Heart left ventricle (tissue), 16 donors: ENCODE measurements around the gene VAX1. TPM values are rescaled to one million over a fixed set of nuclear protein-coding genes. Genes with fewer than 3 reads are reported as not detected.

Experiments
- ATAC-seq, 4 donors: fragments of 200-7000 bp; cut with Tn5 transposase; one replicate each; pipeline ENCODE4 v1.9.1; 2020 to 2022; ENCODE audit warnings: moderate library complexity in 4 of 4, mild to moderate bottlenecking in 3 of 4, moderate number of reproducible peaks in 1 of 4
- DNase-seq, 5 donors: peaks; one replicate each; pipeline ENCODE4 v3.0.0-alpha.2; 2020
- H3K27ac ChIP-seq, 12 donors: fragments of 200-600 bp; sonication (generic) in 4 of 12; one replicate each; pipeline versions ENCODE4 v1.5.0 to v1.8.0; 2016 to 2022; ENCODE audit warnings: mild to moderate bottlenecking in 2 of 12
- H3K27me3 ChIP-seq, 9 donors: fragments of 200-600 bp; sonication (generic) in 2 of 9; one replicate each; pipeline versions ENCODE4 v1.5.1 to v1.8.0; 2016 to 2022; ENCODE audit warnings: mild to moderate bottlenecking in 3 of 9
- H3K36me3 ChIP-seq, 9 donors: fragments of 200-600 bp; sonication (generic) in 2 of 9; one replicate each; pipeline versions ENCODE4 v1.5.0 to v1.8.0; 2018 to 2022; ENCODE audit warnings: mild to moderate bottlenecking in 2 of 9
- H3K4me1 ChIP-seq, 12 donors: fragments of 200-600 bp; sonication (generic) in 4 of 12; one replicate each; pipeline versions ENCODE4 v1.5.0 to v1.8.0; 2016 to 2022; ENCODE audit warnings: mild to moderate bottlenecking in 3 of 12
- H3K4me3 ChIP-seq, 12 donors: fragments of 200-600 bp; sonication (generic) in 4 of 12; one replicate each; pipeline versions ENCODE4 v1.5.0 to v1.8.0; 2017 to 2022; ENCODE audit warnings: mild to moderate bottlenecking in 9 of 12, moderate library complexity in 4 of 12
- H3K9me3 ChIP-seq, 12 donors: fragments of 200-600 bp; sonication (generic) in 4 of 12; one replicate each; pipeline versions ENCODE4 v1.5.0 to v1.8.0; 2016 to 2022; ENCODE audit warnings: mild to moderate bottlenecking in 1 of 12
- CTCF ChIP-seq, 12 donors: fragments of 200-600 bp; sonication (generic) in 4 of 12; IDR thresholded peaks; one replicate each; pipeline versions ENCODE4 v1.5.0 to v1.8.0; 2018 to 2022; ENCODE audit warnings: antibody characterized with exemption in 12 of 12, mild to moderate bottlenecking in 5 of 12
- POLR2A ChIP-seq, 2 donors: fragments of 450-650 bp; IDR thresholded peaks; one replicate each; pipeline ENCODE4 v1.6.1; 2017; ENCODE audit warnings: antibody characterized with exemption in 2 of 2, mild to moderate bottlenecking in 2 of 2, moderate library complexity in 2 of 2
- WGBS, 4 donors: extraction: QIAGEN DNeasy Blood & Tissue Kit in 2 of 4; methylation state at CpG; one replicate each; pipeline versions ENCODE4 v1.1.5 to v1.1.7; 2013 to 2018; 5-methylcytosine and 5-hydroxymethylcytosine counted together
- intact Hi-C, 10 donors: fragments of 100-400 bp; cut with DNase I; formaldehyde crosslinking; loops; one replicate each; pipeline versions ENCODE4 v1.11.1 to v1.14.2; 2022
- polyA plus RNA-seq, 2 donors: library from polyadenylated mRNA; stranded (reverse); fragments of 200-250 nt; gene quantifications; one replicate each; pipeline ENCODE4 v1.2.3, GENCODE V29; 2013
- total RNA-seq, 9 donors: library from RNA; depleted of rRNA in 2 of 9; stranded (reverse); fragments of >200 nt in 2 of 9; fragmentation: NEBNext Ultra II Directional in 3 of 9; extraction: Animal tissue kit (Norgen Biotek cat#: 25700) in 3 of 9; gene quantifications; one replicate each; pipeline versions ENCODE4 v1.1.0 to v1.2.4, GENCODE V29; 2016 to 2023
- donor health status: ischemic (EF 13 %, LVEDD 7.1; RV severe dilation, severe dysfunction).
- donor health status: healthy with polysubstance abuse.
- donor health status: DM: no; HTN: yes; CAD: no.
- donor health status: DM: no; HTN: no; CAD: no.
- donor health status: ischemic (EF 25% LVEDD 6.9; RV normal size, moderate dysfunction).
- donor health status: ischemic (EF 25% LVEDD 5.7; RV mildly dilated, moderate dysfunction).
- donor health status: healthy.
- donor health status: DM: yes; HTN: yes; CAD: no.
- donor health status: ischemic (EF 35%, LVEDD 5.7; RV mildly dilated, moderate dysfunction).
- donor health status: nonischemic (EF 11% LVEDD 7.7; RV severe dilation, severe dysfunction).
- donor health status: DM: yes; HTN: yes; CAD: no.
- donor health status: PGD.
- donor health status: ischemic (EF 29% LVEDD 5.4; RV normal size, mild dysfunction).
- donor health status: nonischemic (EF 23%, LVEDD 6.1; RV moderate dilation, normal function).

VAX1 gene
- total and polyA plus RNA-seq, 11 donors = not detected

DNA sequence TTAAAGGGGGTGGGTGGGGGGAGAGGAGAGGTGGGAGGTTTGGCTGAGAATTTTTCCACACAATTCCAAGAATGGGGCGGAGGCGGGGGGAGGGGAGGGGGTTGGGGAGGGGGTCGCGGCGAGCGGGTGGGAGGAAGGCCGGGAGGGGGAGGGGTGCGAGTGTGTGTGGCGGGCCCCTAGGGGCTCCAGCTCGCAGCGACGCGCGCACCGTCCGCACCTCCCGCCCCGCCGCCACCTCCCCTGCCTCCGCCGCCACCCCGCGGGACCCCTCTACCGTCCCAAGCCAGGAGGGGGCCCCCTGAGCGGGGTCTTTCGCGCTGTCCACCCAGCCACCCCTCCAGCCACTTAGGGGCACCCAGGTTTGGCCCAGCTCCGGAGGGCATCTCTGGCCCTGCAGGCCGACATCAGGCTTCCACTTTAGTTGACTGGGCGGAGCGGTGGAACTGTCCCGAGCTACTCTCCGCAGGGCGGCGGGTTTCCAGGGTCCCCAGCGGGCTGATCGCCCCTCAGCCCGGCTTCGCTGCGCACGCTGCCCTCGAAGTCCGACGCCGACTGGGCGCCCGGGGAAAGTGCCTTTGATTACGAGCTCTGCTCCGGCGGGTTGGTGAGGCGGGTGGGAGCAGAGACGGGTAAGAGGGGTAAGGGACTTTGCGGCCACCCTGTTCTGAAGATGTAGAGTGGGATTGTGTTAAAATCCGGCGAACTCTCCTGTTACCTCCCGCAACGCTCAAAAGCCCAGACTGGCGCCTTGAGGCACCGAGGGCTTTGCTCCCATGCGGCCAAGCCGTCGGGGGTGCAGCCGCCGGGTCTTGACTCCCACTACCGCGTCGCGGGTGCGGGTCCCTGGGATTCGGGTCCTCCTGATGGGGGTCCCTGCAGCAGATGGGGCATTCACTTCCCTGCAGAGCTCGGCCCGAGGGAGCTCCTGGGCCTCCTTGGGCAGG, 1.8 kb upstream of the VAX1 start:
- peaks cover 0 to 10% (median 3%) of the 10 kb centered on the region in 12 donors for H3K9me3 ChIP-seq
- ATAC-seq = no peak
- no peak overlapping the region for H3K4me3 ChIP-seq
- no peaks in the 10 kb centered on the region for H3K36me3 ChIP-seq
- WGBS, 4 donors = 2 to 4% (median 3%) methylated on average over 28 to 70 of the region's 72 CpGs
- H3K4me1 ChIP-seq = peaks cover 0 to 30% (median 11%) of the 10 kb centered on the region in 12 donors
- no peak for TF ChIP-seq POLR2A (IDR thresholded peaks at IDR 0.05)
- TF ChIP-seq CTCF (IDR thresholded peaks at IDR 0.05) = no peak
- intact Hi-C loops = no loop called here
- no peak for DNase-seq
- peaks cover 54 to 100% (median 97%) of the 10 kb centered on the region in 9 donors for H3K27me3 ChIP-seq
- no peak overlapping the region for H3K27ac ChIP-seq

GRCh38 chr10:117138838-117139580, 939 bp upstream of the VAX1 start:
- no peak for DNase-seq
- no peak for ATAC-seq
- intact Hi-C loops = no loop called here
- Histone ChIP-seq H3K27ac (no peak overlapping the region), H3K4me3 (no peak overlapping the region), H3K9me3 (peaks cover 0 to 2% (median 0%) of the 10 kb centered on the region in 12 donors), H3K4me1 (peaks cover 0 to 36% (median 14%) of the 10 kb centered on the region in 12 donors), H3K27me3 (peaks cover 59 to 100% (median 95%) of the 10 kb centered on the region in 9 donors), H3K36me3 (no peaks in the 10 kb centered on the region)
- WGBS, 4 donors = 3 to 5% (median 4%) methylated on average over 19 of the region's 19 CpGs
- TF ChIP-seq POLR2A (IDR thresholded peaks at IDR 0.05) (no peak), CTCF (IDR thresholded peaks at IDR 0.05) (no peak)

- Histone ChIP-seq H3K4me1 (peaks cover 0 to 52% (median 20%) of the 10 kb centered on the region in 12 donors), H3K27ac (no peak overlapping the region), H3K4me3 (peak overlapping the region; percentile 17 to 52 (median 35)), H3K9me3 (no peaks in the 10 kb centered on the region), H3K27me3 (peaks cover 76 to 100% (median 96%) of the 10 kb centered on the region in 9 donors), H3K36me3 (no peaks in the 10 kb centered on the region)
- intact Hi-C loops = no loop called here
- TF ChIP-seq CTCF (IDR thresholded peaks at IDR 0.05) (no peak), POLR2A (IDR thresholded peaks at IDR 0.05) (no peak)
- DNase-seq = peak in 1 of 5 donors; percentile 32
- ATAC-seq = peak in 3 of 4 donors; percentile 32 to 58 (median 53)
- WGBS, 4 donors = 1 to 2% (median 1%) methylated on average over 30 to 98 of the region's 98 CpGs
Measured at GRCh38 chr10:117137031-117137910, 799 bp downstream of the VAX1 start.
